ENCODE results near the gene PNPLA2. TPM values are rescaled to one million over a fixed set of nuclear protein-coding genes. Genes with fewer than 3 reads are reported as not detected.

PNPLA2 gene
- total RNA-seq, 1 donor from 2014 or later, result 40.5 TPM

DNA sequence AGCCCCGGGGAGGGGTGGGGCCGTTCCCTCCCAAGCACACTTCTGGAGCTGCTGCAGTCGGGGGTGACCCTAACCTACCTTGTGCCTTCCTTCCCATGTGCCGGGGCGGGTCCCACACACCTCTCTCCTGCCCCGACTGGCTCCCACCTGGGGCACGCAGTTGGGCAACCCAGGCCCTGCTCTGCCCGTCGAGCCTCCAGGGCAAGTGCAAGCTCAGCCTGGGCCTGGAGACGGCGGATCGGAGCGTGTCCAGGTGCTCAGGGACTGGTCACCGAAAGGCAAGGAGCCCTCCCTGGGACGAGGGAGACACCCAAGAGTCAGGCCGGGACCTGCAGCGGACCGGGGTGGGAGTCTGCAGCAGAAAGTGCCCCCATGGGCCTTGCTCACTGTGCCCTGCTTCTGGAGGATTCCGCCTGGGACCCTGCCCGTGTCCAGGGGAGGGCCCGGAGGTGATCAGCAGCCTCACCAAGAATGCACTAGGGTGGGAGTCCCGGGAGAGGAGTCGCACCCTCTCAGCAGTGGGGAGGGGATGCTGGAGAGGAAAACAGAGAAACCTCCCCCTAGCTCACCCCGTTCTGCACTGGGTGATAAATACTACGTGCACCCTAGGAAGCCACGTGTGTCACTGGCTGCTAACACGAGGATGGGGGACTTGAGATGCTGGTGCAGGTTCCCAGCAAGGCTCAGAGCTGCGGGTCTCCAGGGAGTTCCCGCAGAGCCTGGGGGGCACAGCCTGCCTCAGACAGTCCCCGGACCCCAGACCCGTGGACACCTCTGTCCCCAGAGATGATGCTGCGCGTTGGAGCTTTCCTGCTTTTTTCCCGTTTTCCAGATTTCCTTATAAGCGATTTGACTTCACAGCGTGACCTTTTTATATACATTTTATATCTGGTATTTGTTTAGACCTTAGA lies 36.2 kb upstream of the PNPLA2 start:
- Mint-ChIP-seq H3K4me1 (ENCODE audit: unreplicated experiment) (peaks cover 7% of the 10 kb centered on the region), H3K4me3 (ENCODE audit: unreplicated experiment) (no peak overlapping the region), H3K9me3 (ENCODE audit: unreplicated experiment) (no peaks in the 10 kb centered on the region), H3K27me3 (ENCODE audit: unreplicated experiment) (peaks cover 6% of the 10 kb centered on the region), H3K27ac (ENCODE audit: unreplicated experiment) (no peak overlapping the region), H3K36me3 (ENCODE audit: low read depth, unreplicated experiment) (peaks cover 6% of the 10 kb centered on the region)
- DNase-seq (ENCODE audit: low spot score), result no peak
- TF ChIP-seq, protein P1, sequence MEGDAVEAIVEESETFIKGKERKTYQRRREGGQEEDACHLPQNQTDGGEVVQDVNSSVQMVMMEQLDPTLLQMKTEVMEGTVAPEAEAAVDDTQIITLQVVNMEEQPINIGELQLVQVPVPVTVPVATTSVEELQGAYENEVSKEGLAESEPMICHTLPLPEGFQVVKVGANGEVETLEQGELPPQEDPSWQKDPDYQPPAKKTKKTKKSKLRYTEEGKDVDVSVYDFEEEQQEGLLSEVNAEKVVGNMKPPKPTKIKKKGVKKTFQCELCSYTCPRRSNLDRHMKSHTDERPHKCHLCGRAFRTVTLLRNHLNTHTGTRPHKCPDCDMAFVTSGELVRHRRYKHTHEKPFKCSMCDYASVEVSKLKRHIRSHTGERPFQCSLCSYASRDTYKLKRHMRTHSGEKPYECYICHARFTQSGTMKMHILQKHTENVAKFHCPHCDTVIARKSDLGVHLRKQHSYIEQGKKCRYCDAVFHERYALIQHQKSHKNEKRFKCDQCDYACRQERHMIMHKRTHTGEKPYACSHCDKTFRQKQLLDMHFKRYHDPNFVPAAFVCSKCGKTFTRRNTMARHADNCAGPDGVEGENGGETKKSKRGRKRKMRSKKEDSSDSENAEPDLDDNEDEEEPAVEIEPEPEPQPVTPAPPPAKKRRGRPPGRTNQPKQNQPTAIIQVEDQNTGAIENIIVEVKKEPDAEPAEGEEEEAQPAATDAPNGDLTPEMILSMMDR (IDR thresholded peaks at IDR 0.05; ENCODE audit: unreplicated experiment), result no peak

DNA sequence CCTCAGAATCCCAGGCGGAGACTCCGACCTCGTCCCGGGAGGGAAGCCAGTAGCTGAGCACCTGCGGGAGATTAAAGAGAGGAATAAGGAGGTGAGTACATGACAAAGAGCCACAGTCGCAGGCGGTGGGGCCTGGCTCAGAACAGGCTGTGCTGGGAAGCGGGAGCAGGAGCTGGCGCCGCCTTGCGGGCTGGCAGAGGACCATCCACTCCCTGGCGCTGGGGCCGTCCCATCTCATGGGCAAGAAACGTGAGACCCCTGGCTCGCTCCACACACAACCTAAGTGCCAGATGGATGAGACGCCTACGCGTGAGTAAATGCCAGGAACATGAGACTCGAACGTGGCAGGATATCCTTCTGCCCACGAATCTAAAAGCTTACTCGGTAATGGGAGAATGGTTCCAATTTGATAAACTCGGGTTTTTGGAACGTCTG lies 35.1 kb upstream of the PNPLA2 start:
- TF ChIP-seq, protein P1 (IDR thresholded peaks at IDR 0.05; ENCODE audit: unreplicated experiment), result peak; percentile 39
- peak; percentile 84 for DNase-seq (ENCODE audit: low spot score)
- Mint-ChIP-seq H3K4me3 (ENCODE audit: unreplicated experiment) (peak overlapping the region; percentile 31), H3K36me3 (ENCODE audit: low read depth, unreplicated experiment) (peaks cover 6% of the 10 kb centered on the region), H3K9me3 (ENCODE audit: unreplicated experiment) (no peaks in the 10 kb centered on the region), H3K4me1 (ENCODE audit: unreplicated experiment) (peaks cover 7% of the 10 kb centered on the region), H3K27ac (ENCODE audit: unreplicated experiment) (no peak overlapping the region), H3K27me3 (ENCODE audit: unreplicated experiment) (peaks cover 8% of the 10 kb centered on the region)

DNA sequence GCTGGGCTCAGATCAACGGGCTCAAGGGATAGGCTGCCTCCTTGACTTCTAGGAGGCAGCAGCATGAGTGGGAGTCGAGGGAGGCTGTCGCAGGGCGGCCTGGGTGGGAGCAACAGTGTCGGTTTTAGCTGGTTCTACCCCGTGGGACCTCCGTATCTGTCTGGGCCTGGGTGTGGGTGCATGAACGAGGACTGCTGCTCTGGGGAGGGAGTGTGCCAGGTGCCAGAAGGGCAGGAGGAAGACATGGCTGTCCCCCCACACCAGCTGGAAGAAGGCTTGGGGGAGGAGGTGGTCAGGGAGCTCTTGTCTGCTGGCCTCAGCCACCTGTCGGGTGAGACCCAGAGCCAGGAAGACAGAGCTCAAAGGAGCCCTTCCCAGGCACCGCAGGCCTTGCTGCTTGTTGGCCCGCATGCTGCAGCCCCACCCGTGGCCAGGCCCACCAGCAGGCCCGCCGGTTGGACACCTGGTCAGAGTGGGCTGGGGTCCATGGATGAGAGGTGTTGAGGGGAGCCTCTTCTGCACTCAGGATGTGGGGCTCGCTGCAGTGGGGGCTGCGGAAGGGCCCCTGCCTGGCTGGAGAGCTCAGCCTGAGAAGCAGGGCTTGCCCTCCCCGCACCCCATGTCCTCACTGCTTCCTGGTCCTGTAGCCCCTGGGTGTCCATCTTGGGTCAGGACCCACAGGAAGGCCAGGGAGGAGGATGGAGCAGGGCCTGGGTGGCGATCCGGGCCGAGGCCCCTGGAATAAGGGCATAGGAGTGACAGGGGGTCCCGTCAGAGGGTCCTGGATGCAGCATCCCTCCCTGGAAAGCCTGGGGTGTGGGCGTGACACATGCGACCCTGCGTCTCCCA lies 32.3 kb upstream of the PNPLA2 start:
- Mint-ChIP-seq H3K4me1 (ENCODE audit: unreplicated experiment) (peaks cover 5% of the 10 kb centered on the region), H3K4me3 (ENCODE audit: unreplicated experiment) (no peak overlapping the region), H3K36me3 (ENCODE audit: low read depth, unreplicated experiment) (peaks cover 3% of the 10 kb centered on the region), H3K27ac (ENCODE audit: unreplicated experiment) (no peak overlapping the region), H3K27me3 (ENCODE audit: unreplicated experiment) (peaks cover 11% of the 10 kb centered on the region), H3K9me3 (ENCODE audit: unreplicated experiment) (no peaks in the 10 kb centered on the region)
- TF ChIP-seq, protein P1 (IDR thresholded peaks at IDR 0.05; ENCODE audit: unreplicated experiment), result no peak
- no peak for DNase-seq (ENCODE audit: low spot score)

DNA sequence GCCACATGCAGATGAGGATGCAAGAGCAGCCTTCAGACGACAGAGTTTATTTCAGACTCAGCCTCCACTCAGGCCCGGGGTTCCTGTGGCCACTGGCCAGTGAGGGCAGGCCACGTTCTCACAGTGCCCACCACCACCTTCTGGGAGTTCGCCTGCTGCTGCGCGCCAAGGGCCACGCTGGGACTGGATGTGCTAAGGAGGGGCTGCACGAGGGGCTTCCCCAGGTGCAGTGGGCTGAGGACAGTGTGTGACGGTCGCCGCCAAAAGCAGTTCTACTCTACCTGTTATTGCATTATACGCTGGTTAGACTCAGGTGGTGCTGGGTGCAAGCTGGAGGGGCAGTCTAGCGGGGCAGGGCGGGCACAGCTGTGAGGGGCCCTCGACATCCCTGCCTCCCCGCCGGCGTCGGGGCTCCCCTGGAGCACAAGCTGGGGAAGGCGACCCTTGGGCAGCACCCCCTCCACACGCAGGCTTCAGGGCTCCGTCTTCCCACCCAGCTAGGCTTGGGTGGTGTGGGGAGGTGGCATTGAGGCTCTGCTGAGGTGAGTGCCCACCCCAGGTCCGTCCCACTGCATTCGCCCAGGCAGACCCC lies 31.5 kb upstream of the PNPLA2 start:
- Mint-ChIP-seq H3K27me3 (ENCODE audit: unreplicated experiment) (peaks cover 13% of the 10 kb centered on the region), H3K4me1 (ENCODE audit: unreplicated experiment) (peaks cover 5% of the 10 kb centered on the region), H3K36me3 (ENCODE audit: low read depth, unreplicated experiment) (peaks cover 3% of the 10 kb centered on the region), H3K9me3 (ENCODE audit: unreplicated experiment) (no peaks in the 10 kb centered on the region), H3K27ac (ENCODE audit: unreplicated experiment) (no peak overlapping the region), H3K4me3 (ENCODE audit: unreplicated experiment) (no peak overlapping the region)
- no peak for DNase-seq (ENCODE audit: low spot score)
- TF ChIP-seq, protein P1 (IDR thresholded peaks at IDR 0.05; ENCODE audit: unreplicated experiment), result no peak
